Activated CD4-positive, alpha-beta T cell treated with anti-CD3 and anti-CD28 coated beads, Interleukin-10, Interleukin-2, amounts not matched to agents 100 ng/mL and 50 ng/mL, durations not matched to agents 16 hours and 8 hours (primary cell): ENCODE measurements around the gene ANXA6.

Source experiments
- DNase-seq: peaks from one replicate; pipeline ENCODE4 v3.0.0-alpha.2; 2020

The ANXA6 gene

GRCh38 chr5:151097820-151098767 is 59.5 kb downstream of the ANXA6 start:
- peak; percentile 85 for DNase-seq

GRCh38 chr5:151097061-151097460 is 60.5 kb downstream of the ANXA6 start:
- DNase-seq: no peak

- DNase-seq: no peak
These were observed 61.6 kb downstream of the ANXA6 start for GRCh38 chr5:151096001-151096373.

- no peak for DNase-seq
These were observed 62.1 kb downstream of the ANXA6 start for GRCh38 chr5:151095341-151096000.

- DNase-seq: no peak
These were observed 62.7 kb downstream of the ANXA6 start for GRCh38 chr5:151094852-151095245.

- DNase-seq: peak; percentile 90
These were observed 63.3 kb downstream of the ANXA6 start for GRCh38 chr5:151094030-151094851.

- DNase-seq: peak; percentile 63
These were observed 64.1 kb downstream of the ANXA6 start for GRCh38 chr5:151093476-151093889.

GRCh38 chr5:151092762-151093161 is 64.8 kb downstream of the ANXA6 start:
- no peak for DNase-seq

GRCh38 chr5:151089726-151090125 is 67.9 kb downstream of the ANXA6 start:
- no peak for DNase-seq

GRCh38 chr5:151088986-151089385 is 68.6 kb downstream of the ANXA6 start:
- no peak for DNase-seq

GRCh38 chr5:151087486-151087885 is 70.1 kb downstream of the ANXA6 start:
- DNase-seq: no peak

- DNase-seq: peak; percentile 85
These were observed 70.6 kb downstream of the ANXA6 start for GRCh38 chr5:151086905-151087360.

- peak; percentile 14 for DNase-seq
These were observed 71.2 kb downstream of the ANXA6 start for GRCh38 chr5:151086192-151086869.

GRCh38 chr5:151085517-151086041 is 72.0 kb downstream of the ANXA6 start:
- DNase-seq: peak; percentile 68

GRCh38 chr5:151084363-151084762 is 73.2 kb downstream of the ANXA6 start:
- DNase-seq: no peak

- DNase-seq: peak; percentile 88
These were observed 74.4 kb downstream of the ANXA6 start for GRCh38 chr5:151083081-151083676.

GRCh38 chr5:151082282-151082902 is 75.2 kb downstream of the ANXA6 start:
- DNase-seq: no peak

GRCh38 chr5:151081431-151082281 is 75.9 kb downstream of the ANXA6 start:
- no peak for DNase-seq

- DNase-seq: peak; percentile 97
These were observed 76.8 kb downstream of the ANXA6 start, which contains the start of gene TNIP1 for GRCh38 chr5:151080613-151081430. TNIP1 (minus strand) TSS chr5:151081034; CDS start chr5:151065095, 15,939 bp downstream.
